Effector CD4-positive, alpha-beta T cell (primary cell): Measurements from ENCODE around the gene PRKCH.
A peak's percentile ranks its signal among the peaks of the same experiment; 100 is the strongest.
"Not testable (repeated sequence)": the region's sequence is repeated elsewhere in the genome, so short reads cannot be mapped to it uniquely, and the experiment has no call there.

Source experiments
- DNase-seq: peaks from one replicate; pipeline ENCODE4 v3.0.0-alpha.2; 2020

The PRKCH gene

GRCh38 chr14:61460718-61461611 is 139.6 kb downstream of the PRKCH start:
- DNase-seq: peak; percentile 45

- peak; percentile 30 for DNase-seq
These were observed 140.5 kb downstream of the PRKCH start for GRCh38 chr14:61461808-61462275.

- DNase-seq: no peak
These were observed 141.3 kb downstream of the PRKCH start for GRCh38 chr14:61462566-61463193.

- no peak for DNase-seq
These were observed 142.4 kb downstream of the PRKCH start for GRCh38 chr14:61463664-61464285.

- DNase-seq: not testable (repeated sequence)
These were observed 143.4 kb downstream of the PRKCH start for GRCh38 chr14:61464539-61465320.

GRCh38 chr14:61466249-61466904 is 145.0 kb downstream of the PRKCH start:
- DNase-seq: no peak

GRCh38 chr14:61466905-61467280 is 145.5 kb downstream of the PRKCH start:
- no peak for DNase-seq

- no peak for DNase-seq
These were observed 145.9 kb downstream of the PRKCH start for GRCh38 chr14:61467296-61467695.

GRCh38 chr14:61468063-61468825 is 146.9 kb downstream of the PRKCH start:
- no peak for DNase-seq

- DNase-seq: no peak
These were observed 148.4 kb downstream of the PRKCH start for GRCh38 chr14:61469781-61470180.

- no peak for DNase-seq
These were observed 149.0 kb downstream of the PRKCH start for GRCh38 chr14:61470261-61470960.

- DNase-seq: no peak
These were observed 149.5 kb downstream of the PRKCH start for GRCh38 chr14:61470961-61471293.

GRCh38 chr14:61471297-61472005 is 150.1 kb downstream of the PRKCH start:
- no peak for DNase-seq

- peak; percentile 42 for DNase-seq
These were observed 150.8 kb downstream of the PRKCH start for GRCh38 chr14:61472011-61472672.

GRCh38 chr14:61472801-61473376 is 151.5 kb downstream of the PRKCH start:
- peak; percentile 57 for DNase-seq

- DNase-seq: no peak
These were observed 152.6 kb downstream of the PRKCH start for GRCh38 chr14:61474015-61474414.

- DNase-seq: no peak
These were observed 153.3 kb downstream of the PRKCH start for GRCh38 chr14:61474701-61475100.

- DNase-seq: no peak
These were observed 153.9 kb downstream of the PRKCH start for GRCh38 chr14:61475316-61475715.

GRCh38 chr14:61476105-61476753 is 154.8 kb downstream of the PRKCH start:
- no peak for DNase-seq
